HepG2 (cell line): ENCODE data around the gene NAPEPLD. TPM values are rescaled to one million over a fixed set of nuclear protein-coding genes. Genes with fewer than 3 reads are reported as not detected.
A peak's percentile ranks its signal among the peaks of the same experiment; 100 is the strongest.

Experiments
- ATF5 ChIP-seq: sonication (generic); formaldehyde crosslinking; IDR thresholded peaks from 2 replicates; pipeline ENCODE4 v1.4.0; 2020; ENCODE audit warnings: mild to moderate bottlenecking, low read depth, missing genetic modification reagents
- HOXD1 ChIP-seq: sonication (generic); formaldehyde crosslinking; IDR thresholded peaks from 2 replicates; pipeline ENCODE4 v1.5.0; 2020; ENCODE audit warnings: missing genetic modification reagents
- REL ChIP-seq: sonication (generic); formaldehyde crosslinking; conservative IDR thresholded peaks from 2 replicates; pipeline ENCODE4 v1.8.0; 2022; ENCODE audit warnings: mild to moderate bottlenecking, missing genetic modification reagents, moderate library complexity
- SMAD3 ChIP-seq: sonication (generic); formaldehyde crosslinking; IDR thresholded peaks from 2 replicates; pipeline ENCODE4 v1.4.0; 2020; ENCODE audit warnings: missing genetic modification reagents
- THAP11 ChIP-seq: IDR thresholded peaks from 2 replicates; pipeline ENCODE4 v1.6.1; 2016; ENCODE audit warnings: missing biosample characterization, missing genetic modification reagents
- ZBTB38 ChIP-seq: sonication (generic); formaldehyde crosslinking; IDR thresholded peaks from 2 replicates; pipeline ENCODE4 v1.5.1; 2020; ENCODE audit warnings: mild to moderate bottlenecking, missing genetic modification reagents
- ZBTB43 ChIP-seq: sonication (generic); formaldehyde crosslinking; conservative IDR thresholded peaks from 2 replicates; pipeline ENCODE4 v1.4.0; 2020; ENCODE audit warnings: missing genetic modification reagents
- ZNF10 ChIP-seq: sonication (generic); formaldehyde crosslinking; IDR thresholded peaks from 2 replicates; pipeline ENCODE4 v1.4.0; 2020; ENCODE audit warnings: mild to moderate bottlenecking, low read depth, missing genetic modification reagents, borderline replicate concordance
- ZNF292 ChIP-seq: sonication (generic); formaldehyde crosslinking; IDR thresholded peaks from 2 replicates; pipeline ENCODE4 v1.8.1; 2022; ENCODE audit warnings: mild to moderate bottlenecking, low read depth, missing genetic modification reagents, borderline replicate concordance
- ZNF333 ChIP-seq: sonication (generic); formaldehyde crosslinking; IDR thresholded peaks from 2 replicates; pipeline ENCODE4 v1.4.0; 2020; ENCODE audit warnings: mild to moderate bottlenecking, missing genetic modification reagents, borderline replicate concordance
- ZNF501 ChIP-seq: sonication (generic); formaldehyde crosslinking; IDR thresholded peaks from 2 replicates; pipeline ENCODE4 v1.5.1; 2020; ENCODE audit warnings: mild to moderate bottlenecking, moderate library complexity, missing genetic modification reagents
- ZNF737 ChIP-seq: sonication (generic); formaldehyde crosslinking; IDR thresholded peaks from 2 replicates; pipeline ENCODE4 v1.5.0; 2020; ENCODE audit warnings: missing genetic modification reagents, mild to moderate bottlenecking, borderline replicate concordance
- ZNF747 ChIP-seq: sonication (generic); formaldehyde crosslinking; IDR thresholded peaks from 2 replicates; pipeline ENCODE4 v1.8.1; 2023; ENCODE audit warnings: missing genetic modification reagents, mild to moderate bottlenecking, borderline replicate concordance
- ZNF878 ChIP-seq: sonication (generic); formaldehyde crosslinking; IDR thresholded peaks from 2 replicates; pipeline ENCODE4 v1.8.1; 2023; ENCODE audit warnings: mild to moderate bottlenecking, missing genetic modification reagents, moderate library complexity
- polyA plus RNA-seq, 8 experiments: library from polyadenylated mRNA; depleted of rRNA in 3 of 8; stranded (reverse) in 7 of 8; unstranded in 1 of 8; fragments of >200 nt; fragmentation: Illumina TruSeq in 4 of 8; extraction: Trizol in 4 of 8; gene quantifications; 2 replicates each; pipeline versions ENCODE4 v1.2.1 to v1.2.3, GENCODE V29; 2011 to 2016; ENCODE audit warnings: low read depth in 4 of 8, missing spikeins in 1 of 8, mixed read lengths in 1 of 8; ENCODE audit not compliant: insufficient read depth in 1 of 8
- total RNA-seq, 5 experiments: library from RNA; depleted of rRNA; stranded (reverse); fragments of >200 nt; fragmentation: Illumina TruSeq; extraction: Trizol; gene quantifications; 2 replicates each; pipeline ENCODE4 v1.2.3, GENCODE V29; 2016; ENCODE audit warnings: low read depth in 1 of 5
- TF ChIP-seq, protein P1 (sequence below): sonication (generic); formaldehyde crosslinking; IDR thresholded peaks from 2 replicates; pipeline ENCODE4 v1.4.0; 2020; ENCODE audit warnings: missing genetic modification reagents
- TF ChIP-seq, protein P2 (sequence below): sonication (generic); formaldehyde crosslinking; IDR thresholded peaks from 2 replicates; pipeline ENCODE4 v1.4.0; 2020; ENCODE audit warnings: missing genetic modification reagents
- TF ChIP-seq, protein P3 (sequence below): sonication (generic); formaldehyde crosslinking; conservative IDR thresholded peaks from 2 replicates; pipeline ENCODE4 v1.4.0; 2020; ENCODE audit warnings: missing genetic modification reagents

NAPEPLD gene
- total and polyA plus RNA-seq, 2 of the 13 experiments (the other 11 are each of a cell fraction or from before 2014, with no cell fraction given) = 3.4 to 5.6 TPM

DNA sequence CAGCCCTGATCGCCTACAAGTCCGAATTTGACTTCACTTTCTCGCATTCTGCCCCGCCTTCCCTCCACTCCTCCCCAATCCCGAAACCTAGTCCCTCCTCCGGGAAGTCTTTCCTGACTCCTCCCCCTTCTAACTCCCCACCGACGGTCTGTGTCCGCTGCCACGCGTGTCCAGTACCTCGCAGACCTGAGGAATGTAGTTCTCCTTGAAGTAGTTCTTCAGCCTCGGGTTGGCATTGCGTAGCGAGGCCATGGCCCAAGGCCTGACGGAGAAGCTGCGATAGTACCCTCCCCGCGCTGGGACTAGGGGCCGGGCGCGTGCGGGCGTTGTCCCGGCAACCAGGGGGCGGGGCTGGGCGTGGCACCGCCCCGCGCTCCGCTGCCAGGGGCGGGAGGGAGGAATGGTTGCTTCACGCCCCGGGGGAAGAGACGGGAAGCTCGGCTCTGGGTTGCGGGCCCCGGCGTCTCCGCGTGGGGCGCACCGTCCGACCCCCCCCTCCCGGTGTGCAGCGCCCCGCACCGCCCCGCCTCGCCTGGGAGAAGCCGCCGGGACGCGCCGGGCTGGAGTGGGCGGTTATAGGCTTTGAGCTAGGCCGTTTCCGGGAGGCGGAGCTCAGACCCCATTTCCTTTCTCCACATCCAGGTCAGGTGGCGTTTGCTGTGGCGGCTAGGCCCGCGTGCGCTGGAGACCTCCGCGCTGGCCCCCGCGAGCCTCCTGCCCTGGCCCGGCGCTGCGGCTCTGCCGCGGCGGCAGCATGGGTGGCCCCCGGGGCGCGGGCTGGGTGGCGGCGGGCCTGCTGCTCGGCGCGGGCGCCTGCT is 74.2 kb downstream of the NAPEPLD start, which contains the start of the genes ARMC10 and FBXL13 (continued):
- TF ChIP-seq, protein P1, sequence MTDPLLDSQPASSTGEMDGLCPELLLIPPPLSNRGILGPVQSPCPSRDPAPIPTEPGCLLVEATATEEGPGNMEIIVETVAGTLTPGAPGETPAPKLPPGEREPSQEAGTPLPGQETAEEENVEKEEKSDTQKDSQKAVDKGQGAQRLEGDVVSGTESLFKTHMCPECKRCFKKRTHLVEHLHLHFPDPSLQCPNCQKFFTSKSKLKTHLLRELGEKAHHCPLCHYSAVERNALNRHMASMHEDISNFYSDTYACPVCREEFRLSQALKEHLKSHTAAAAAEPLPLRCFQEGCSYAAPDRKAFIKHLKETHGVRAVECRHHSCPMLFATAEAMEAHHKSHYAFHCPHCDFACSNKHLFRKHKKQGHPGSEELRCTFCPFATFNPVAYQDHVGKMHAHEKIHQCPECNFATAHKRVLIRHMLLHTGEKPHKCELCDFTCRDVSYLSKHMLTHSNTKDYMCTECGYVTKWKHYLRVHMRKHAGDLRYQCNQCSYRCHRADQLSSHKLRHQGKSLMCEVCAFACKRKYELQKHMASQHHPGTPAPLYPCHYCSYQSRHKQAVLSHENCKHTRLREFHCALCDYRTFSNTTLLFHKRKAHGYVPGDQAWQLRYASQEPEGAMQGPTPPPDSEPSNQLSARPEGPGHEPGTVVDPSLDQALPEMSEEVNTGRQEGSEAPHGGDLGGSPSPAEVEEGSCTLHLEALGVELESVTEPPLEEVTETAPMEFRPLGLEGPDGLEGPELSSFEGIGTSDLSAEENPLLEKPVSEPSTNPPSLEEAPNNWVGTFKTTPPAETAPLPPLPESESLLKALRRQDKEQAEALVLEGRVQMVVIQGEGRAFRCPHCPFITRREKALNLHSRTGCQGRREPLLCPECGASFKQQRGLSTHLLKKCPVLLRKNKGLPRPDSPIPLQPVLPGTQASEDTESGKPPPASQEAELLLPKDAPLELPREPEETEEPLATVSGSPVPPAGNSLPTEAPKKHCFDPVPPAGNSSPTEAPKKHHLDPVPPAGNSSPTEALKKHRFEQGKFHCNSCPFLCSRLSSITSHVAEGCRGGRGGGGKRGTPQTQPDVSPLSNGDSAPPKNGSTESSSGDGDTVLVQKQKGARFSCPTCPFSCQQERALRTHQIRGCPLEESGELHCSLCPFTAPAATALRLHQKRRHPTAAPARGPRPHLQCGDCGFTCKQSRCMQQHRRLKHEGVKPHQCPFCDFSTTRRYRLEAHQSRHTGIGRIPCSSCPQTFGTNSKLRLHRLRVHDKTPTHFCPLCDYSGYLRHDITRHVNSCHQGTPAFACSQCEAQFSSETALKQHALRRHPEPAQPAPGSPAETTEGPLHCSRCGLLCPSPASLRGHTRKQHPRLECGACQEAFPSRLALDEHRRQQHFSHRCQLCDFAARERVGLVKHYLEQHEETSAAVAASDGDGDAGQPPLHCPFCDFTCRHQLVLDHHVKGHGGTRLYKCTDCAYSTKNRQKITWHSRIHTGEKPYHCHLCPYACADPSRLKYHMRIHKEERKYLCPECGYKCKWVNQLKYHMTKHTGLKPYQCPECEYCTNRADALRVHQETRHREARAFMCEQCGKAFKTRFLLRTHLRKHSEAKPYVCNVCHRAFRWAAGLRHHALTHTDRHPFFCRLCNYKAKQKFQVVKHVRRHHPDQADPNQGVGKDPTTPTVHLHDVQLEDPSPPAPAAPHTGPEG (CRISPR knock-in tag) = 0 out of 2 replicates have a peak, but pooled peaks have one; percentile 17
- no peak for TF ChIP-seq ZNF737 (CRISPR knock-in tag)
- TF ChIP-seq ZNF747 (CRISPR knock-in tag) = no peak
- peak; percentile 20; the same call in 1 of the 2 replicates for TF ChIP-seq ZNF878
- no peak for TF ChIP-seq ZNF292
- peak; percentile 73 for TF ChIP-seq ZNF501 (CRISPR knock-in tag)
- no peak for TF ChIP-seq REL
- peak; percentile 39; the same call in 1 of the 2 replicates for TF ChIP-seq ZBTB38 (CRISPR knock-in tag)
- peak; percentile 78; the same call in 1 of the 2 replicates for TF ChIP-seq THAP11 (CRISPR knock-in tag)
- no peak for TF ChIP-seq ATF5
- TF ChIP-seq ZNF10 (CRISPR knock-in tag) = no peak
- TF ChIP-seq HOXD1 = 0 out of 2 replicates have a peak, but pooled peaks have one; percentile 28
- TF ChIP-seq, protein P2, sequence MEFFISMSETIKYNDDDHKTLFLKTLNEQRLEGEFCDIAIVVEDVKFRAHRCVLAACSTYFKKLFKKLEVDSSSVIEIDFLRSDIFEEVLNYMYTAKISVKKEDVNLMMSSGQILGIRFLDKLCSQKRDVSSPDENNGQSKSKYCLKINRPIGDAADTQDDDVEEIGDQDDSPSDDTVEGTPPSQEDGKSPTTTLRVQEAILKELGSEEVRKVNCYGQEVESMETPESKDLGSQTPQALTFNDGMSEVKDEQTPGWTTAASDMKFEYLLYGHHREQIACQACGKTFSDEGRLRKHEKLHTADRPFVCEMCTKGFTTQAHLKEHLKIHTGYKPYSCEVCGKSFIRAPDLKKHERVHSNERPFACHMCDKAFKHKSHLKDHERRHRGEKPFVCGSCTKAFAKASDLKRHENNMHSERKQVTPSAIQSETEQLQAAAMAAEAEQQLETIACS (CRISPR knock-in tag) = peak; percentile 50; the same call in 1 of the 2 replicates
- TF ChIP-seq ZBTB43 (CRISPR knock-in tag) = 0 out of 2 replicates have a peak, but pooled peaks have one; percentile 24
- TF ChIP-seq, protein P3, sequence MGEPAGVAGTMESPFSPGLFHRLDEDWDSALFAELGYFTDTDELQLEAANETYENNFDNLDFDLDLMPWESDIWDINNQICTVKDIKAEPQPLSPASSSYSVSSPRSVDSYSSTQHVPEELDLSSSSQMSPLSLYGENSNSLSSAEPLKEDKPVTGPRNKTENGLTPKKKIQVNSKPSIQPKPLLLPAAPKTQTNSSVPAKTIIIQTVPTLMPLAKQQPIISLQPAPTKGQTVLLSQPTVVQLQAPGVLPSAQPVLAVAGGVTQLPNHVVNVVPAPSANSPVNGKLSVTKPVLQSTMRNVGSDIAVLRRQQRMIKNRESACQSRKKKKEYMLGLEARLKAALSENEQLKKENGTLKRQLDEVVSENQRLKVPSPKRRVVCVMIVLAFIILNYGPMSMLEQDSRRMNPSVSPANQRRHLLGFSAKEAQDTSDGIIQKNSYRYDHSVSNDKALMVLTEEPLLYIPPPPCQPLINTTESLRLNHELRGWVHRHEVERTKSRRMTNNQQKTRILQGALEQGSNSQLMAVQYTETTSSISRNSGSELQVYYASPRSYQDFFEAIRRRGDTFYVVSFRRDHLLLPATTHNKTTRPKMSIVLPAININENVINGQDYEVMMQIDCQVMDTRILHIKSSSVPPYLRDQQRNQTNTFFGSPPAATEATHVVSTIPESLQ (CRISPR knock-in tag) = no peak
- no peak for TF ChIP-seq ZNF333 (CRISPR knock-in tag)
- TF ChIP-seq SMAD3 = no peak
